Peyer's patch (tissue), 4 donors: Measurements from ENCODE around the gene FRMD7. TPM values are rescaled to one million over a fixed set of nuclear protein-coding genes. Genes with fewer than 3 reads are reported as not detected.
"Not testable (repeated sequence)": the region's sequence is repeated elsewhere in the genome, so short reads cannot be mapped to it uniquely, and the experiment has no call there.

Source experiments
- DNase-seq, 3 donors: peaks; one replicate each; pipeline ENCODE4 v3.0.0-alpha.2; 2017 to 2019
- H3K27ac ChIP-seq, 4 donors: fragments of 200-600 bp; sonication (generic); one replicate each; pipeline ENCODE4 v1.5.1; 2016 to 2019
- H3K27me3 ChIP-seq, 2 donors: fragments of 200-600 bp; sonication (generic); one replicate each; pipeline ENCODE4 v1.5.1; 2019
- H3K36me3 ChIP-seq, 3 donors: fragments of 200-600 bp; sonication (generic); one replicate each; pipeline ENCODE4 v1.5.1; 2016 to 2019
- H3K4me1 ChIP-seq, 4 donors: fragments of 200-600 bp; sonication (generic); one replicate each; pipeline ENCODE4 v1.5.1; 2016 to 2019
- H3K4me3 ChIP-seq, 4 donors: fragments of 200-600 bp; sonication (generic); 1 replicate in 3 of 4; 2 replicates in 1 of 4; pipeline ENCODE4 v1.5.1; 2016 to 2019; ENCODE audit warnings: mild to moderate bottlenecking in 1 of 4
- H3K9me3 ChIP-seq, 4 donors: fragments of 200-600 bp; sonication (generic); one replicate each; pipeline ENCODE4 v1.5.1; 2016 to 2019; ENCODE audit warnings: mild to moderate bottlenecking in 1 of 4
- POLR2A ChIP-seq, 2 donors: fragments of 450-650 bp; IDR thresholded peaks; one replicate each; pipeline ENCODE4 v1.5.1; 2017; ENCODE audit warnings: antibody characterized with exemption in 2 of 2, mild to moderate bottlenecking in 2 of 2, moderate library complexity in 2 of 2
- total RNA-seq, 4 donors: library from RNA; depleted of rRNA; stranded (reverse); fragments of >200 nt; gene quantifications; one replicate each; pipeline ENCODE4 v1.1.0, GENCODE V29; 2016
- TF ChIP-seq, protein P1 (sequence below), 6 experiments: fragments of 450-650 bp in 4 of 6; fragments of 200-600 bp in 2 of 6; sonication (generic) in 1 of 6; IDR thresholded peaks; one replicate each; pipeline ENCODE4 v1.5.1; 2017 to 2019; ENCODE audit warnings: antibody characterized with exemption in 6 of 6, mild to moderate bottlenecking in 3 of 6, moderate library complexity in 1 of 6

Gene FRMD7
- total RNA-seq, 4 donors from 2014 or later: not detected

DNA sequence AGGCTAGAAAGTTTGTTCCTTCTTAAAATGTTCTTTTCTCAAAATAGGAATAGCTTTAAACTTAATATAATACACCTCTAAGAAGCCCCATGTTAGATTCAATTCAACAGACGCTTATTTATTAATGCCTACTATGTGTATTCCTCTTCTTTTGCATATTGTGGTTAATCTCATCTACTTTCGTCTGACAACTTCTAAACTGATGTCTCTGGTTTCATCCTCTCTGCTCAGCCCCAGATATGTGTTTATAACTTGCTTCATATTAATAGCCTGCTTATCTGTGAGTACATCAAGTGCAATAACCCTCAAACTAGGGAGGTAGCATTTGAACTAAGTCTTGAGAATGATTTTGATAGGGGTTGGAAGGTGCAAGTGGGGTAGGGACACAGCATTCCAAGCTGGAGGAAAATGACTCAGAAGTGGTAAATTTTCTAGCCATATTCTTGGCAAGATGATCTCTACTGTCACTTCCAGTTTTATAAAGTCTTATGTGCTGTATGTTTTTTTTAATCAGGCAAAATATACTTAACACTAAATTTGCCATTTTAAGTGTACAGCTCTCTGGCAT is 67.8 kb downstream of the FRMD7 start:
- H3K27ac ChIP-seq: no peak overlapping the region
- H3K4me3 ChIP-seq: no peak overlapping the region
- no peaks in the 10 kb centered on the region for H3K9me3 ChIP-seq
- no peak for TF ChIP-seq POLR2A (IDR thresholded peaks at IDR 0.05)
- TF ChIP-seq, protein P1, sequence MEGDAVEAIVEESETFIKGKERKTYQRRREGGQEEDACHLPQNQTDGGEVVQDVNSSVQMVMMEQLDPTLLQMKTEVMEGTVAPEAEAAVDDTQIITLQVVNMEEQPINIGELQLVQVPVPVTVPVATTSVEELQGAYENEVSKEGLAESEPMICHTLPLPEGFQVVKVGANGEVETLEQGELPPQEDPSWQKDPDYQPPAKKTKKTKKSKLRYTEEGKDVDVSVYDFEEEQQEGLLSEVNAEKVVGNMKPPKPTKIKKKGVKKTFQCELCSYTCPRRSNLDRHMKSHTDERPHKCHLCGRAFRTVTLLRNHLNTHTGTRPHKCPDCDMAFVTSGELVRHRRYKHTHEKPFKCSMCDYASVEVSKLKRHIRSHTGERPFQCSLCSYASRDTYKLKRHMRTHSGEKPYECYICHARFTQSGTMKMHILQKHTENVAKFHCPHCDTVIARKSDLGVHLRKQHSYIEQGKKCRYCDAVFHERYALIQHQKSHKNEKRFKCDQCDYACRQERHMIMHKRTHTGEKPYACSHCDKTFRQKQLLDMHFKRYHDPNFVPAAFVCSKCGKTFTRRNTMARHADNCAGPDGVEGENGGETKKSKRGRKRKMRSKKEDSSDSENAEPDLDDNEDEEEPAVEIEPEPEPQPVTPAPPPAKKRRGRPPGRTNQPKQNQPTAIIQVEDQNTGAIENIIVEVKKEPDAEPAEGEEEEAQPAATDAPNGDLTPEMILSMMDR (IDR thresholded peaks at IDR 0.05): no peak
- DNase-seq: no peak
- no peaks in the 10 kb centered on the region for H3K4me1 ChIP-seq
- no peaks in the 10 kb centered on the region for H3K36me3 ChIP-seq
- H3K27me3 ChIP-seq: no peaks in the 10 kb centered on the region

GRCh38 chrX:132058975-132059374 is 68.8 kb downstream of the FRMD7 start:
- Histone ChIP-seq H3K36me3 (no peaks in the 10 kb centered on the region), H3K27me3 (no peaks in the 10 kb centered on the region), H3K27ac (no peak overlapping the region), H3K4me1 (no peaks in the 10 kb centered on the region), H3K4me3 (no peak overlapping the region), H3K9me3 (no peaks in the 10 kb centered on the region)
- no peak for TF ChIP-seq POLR2A (IDR thresholded peaks at IDR 0.05)
- TF ChIP-seq, protein P1 (IDR thresholded peaks at IDR 0.05): no peak
- DNase-seq: no peak

- H3K27me3 ChIP-seq: no peaks in the 10 kb centered on the region
- no peaks in the 10 kb centered on the region for H3K4me1 ChIP-seq
- no peaks in the 10 kb centered on the region for H3K9me3 ChIP-seq
- no peak overlapping the region for H3K27ac ChIP-seq
- no peak for DNase-seq
- TF ChIP-seq, protein P1 (IDR thresholded peaks at IDR 0.05): no peak
- TF ChIP-seq POLR2A (IDR thresholded peaks at IDR 0.05): no peak
- H3K4me3 ChIP-seq: no peak overlapping the region
- no peaks in the 10 kb centered on the region for H3K36me3 ChIP-seq
Observed at GRCh38 chrX:132058050-132058449, 69.8 kb downstream of the FRMD7 start.

DNA sequence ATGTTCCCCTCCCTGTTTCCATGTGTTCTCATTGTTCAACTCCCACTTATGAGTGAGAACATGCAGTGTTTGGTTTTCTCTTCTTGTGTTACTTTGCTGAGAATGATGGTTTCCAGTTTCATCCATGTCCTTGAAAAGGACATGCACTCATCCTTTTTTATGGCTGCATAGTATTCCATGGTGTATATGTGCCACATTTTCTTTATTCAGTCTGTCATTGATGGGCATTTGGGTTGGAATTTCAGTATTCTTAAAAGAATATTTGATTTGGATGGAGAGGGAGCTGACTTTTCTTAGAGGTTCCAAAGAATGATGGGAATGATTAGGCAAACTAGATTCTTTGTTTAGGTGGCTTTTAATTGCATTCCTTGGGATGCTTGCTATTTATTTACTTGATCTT is 76.0 kb downstream of the FRMD7 start:
- not testable (repeated sequence) for H3K4me1 ChIP-seq, H3K9me3 ChIP-seq, DNase-seq, H3K27me3 ChIP-seq, H3K4me3 ChIP-seq, H3K36me3 ChIP-seq, H3K27ac ChIP-seq

DNA sequence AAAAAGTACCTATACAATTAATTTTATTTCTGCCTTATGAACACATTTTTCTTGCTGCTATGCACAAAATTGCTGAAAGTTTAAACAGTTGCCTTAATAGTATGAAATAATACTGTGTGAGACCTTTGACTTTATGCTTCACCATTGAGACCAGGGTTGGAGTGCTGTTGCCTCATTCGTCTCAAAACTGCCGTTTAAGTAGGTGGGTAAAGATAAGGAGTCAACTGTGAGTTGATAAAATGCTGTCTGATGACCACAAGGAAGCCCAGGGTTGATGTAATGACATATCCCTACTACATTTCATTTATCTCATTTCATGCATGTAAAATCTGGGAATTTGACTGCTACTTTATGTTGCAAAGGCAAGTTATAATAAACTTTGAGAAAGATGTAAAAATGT is 81.3 kb downstream of the FRMD7 start:
- no peaks in the 10 kb centered on the region for H3K27me3 ChIP-seq
- H3K9me3 ChIP-seq: no peaks in the 10 kb centered on the region
- DNase-seq: no peak
- no peaks in the 10 kb centered on the region for H3K36me3 ChIP-seq
- H3K27ac ChIP-seq: no peak overlapping the region
- no peak overlapping the region for H3K4me3 ChIP-seq
- TF ChIP-seq POLR2A (IDR thresholded peaks at IDR 0.05): no peak
- TF ChIP-seq, protein P1 (IDR thresholded peaks at IDR 0.05): no peak
- H3K4me1 ChIP-seq: no peaks in the 10 kb centered on the region

GRCh38 chrX:132045456-132045855 is 82.4 kb downstream of the FRMD7 start:
- Histone ChIP-seq H3K27me3 (no peaks in the 10 kb centered on the region), H3K9me3 (no peaks in the 10 kb centered on the region), H3K4me1 (no peaks in the 10 kb centered on the region), H3K27ac (no peak overlapping the region), H3K36me3 (no peaks in the 10 kb centered on the region), H3K4me3 (no peak overlapping the region)
- DNase-seq: no peak
- TF ChIP-seq POLR2A (IDR thresholded peaks at IDR 0.05): no peak
- TF ChIP-seq, protein P1 (IDR thresholded peaks at IDR 0.05): no peak
